ENCODE data around the gene LDLRAD2.

DNA sequence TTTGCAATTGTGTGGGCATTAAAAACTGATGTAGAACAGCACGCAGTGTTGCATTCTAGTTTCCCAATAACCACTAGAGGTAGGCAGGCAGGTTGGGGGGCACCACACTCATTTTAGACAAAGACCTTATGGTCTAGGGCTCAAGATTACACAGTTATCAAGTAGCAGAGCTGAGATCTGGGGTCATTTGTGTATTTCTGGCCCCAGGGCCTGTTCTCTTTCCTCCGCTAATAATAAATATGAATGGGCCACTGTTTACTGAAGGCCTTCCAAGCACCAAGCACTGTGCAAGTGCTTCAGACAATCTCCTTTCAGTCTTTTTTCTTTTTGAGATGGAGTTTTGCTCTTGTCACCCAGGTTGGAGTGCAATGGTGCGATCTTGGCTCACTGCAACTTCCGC, 23.9 kb downstream of the LDLRAD2 start:
- TF ChIP-seq, protein P1, sequence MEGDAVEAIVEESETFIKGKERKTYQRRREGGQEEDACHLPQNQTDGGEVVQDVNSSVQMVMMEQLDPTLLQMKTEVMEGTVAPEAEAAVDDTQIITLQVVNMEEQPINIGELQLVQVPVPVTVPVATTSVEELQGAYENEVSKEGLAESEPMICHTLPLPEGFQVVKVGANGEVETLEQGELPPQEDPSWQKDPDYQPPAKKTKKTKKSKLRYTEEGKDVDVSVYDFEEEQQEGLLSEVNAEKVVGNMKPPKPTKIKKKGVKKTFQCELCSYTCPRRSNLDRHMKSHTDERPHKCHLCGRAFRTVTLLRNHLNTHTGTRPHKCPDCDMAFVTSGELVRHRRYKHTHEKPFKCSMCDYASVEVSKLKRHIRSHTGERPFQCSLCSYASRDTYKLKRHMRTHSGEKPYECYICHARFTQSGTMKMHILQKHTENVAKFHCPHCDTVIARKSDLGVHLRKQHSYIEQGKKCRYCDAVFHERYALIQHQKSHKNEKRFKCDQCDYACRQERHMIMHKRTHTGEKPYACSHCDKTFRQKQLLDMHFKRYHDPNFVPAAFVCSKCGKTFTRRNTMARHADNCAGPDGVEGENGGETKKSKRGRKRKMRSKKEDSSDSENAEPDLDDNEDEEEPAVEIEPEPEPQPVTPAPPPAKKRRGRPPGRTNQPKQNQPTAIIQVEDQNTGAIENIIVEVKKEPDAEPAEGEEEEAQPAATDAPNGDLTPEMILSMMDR (conservative IDR thresholded peaks at IDR 0.05 in 1 of 2, IDR thresholded peaks at IDR 0.05 in 1 of 2; ENCODE audit: extremely low read depth in 1 of 2, insufficient read depth in 1 of 2, low read depth in 1 of 2, low read length in 2 of 2), result no peak
- no peak for TF ChIP-seq EZH2 (IDR thresholded peaks at IDR 0.05; ENCODE audit: borderline replicate concordance, low read length)
